Neural crest cell (in vitro differentiated cells): ENCODE results near the gene UBE2M. TPM values are rescaled to one million over a fixed set of nuclear protein-coding genes. Genes with fewer than 3 reads are reported as not detected.

Source experiments
- DNase-seq: peaks from one replicate; pipeline ENCODE4 v3.0.0; 2021; ENCODE audit warnings: low read depth, mixed read lengths, low spot score
- H3K27ac Mint-ChIP-seq: one replicate; pipeline ENCODE4 v1.8.0; 2021; ENCODE audit warnings: mild to moderate bottlenecking, mixed read lengths; ENCODE audit not compliant: unreplicated experiment
- H3K27me3 Mint-ChIP-seq: 2 replicates; pipeline ENCODE4 v1.8.0; 2021; ENCODE audit warnings: low read depth, mild to moderate bottlenecking, mixed read lengths
- H3K36me3 Mint-ChIP-seq: 2 replicates; pipeline ENCODE4 v1.8.0; 2021; ENCODE audit warnings: low read depth, mild to moderate bottlenecking, mixed read lengths
- H3K4me1 Mint-ChIP-seq: 2 replicates; pipeline ENCODE4 v1.8.0; 2021; ENCODE audit warnings: mixed read lengths
- H3K4me3 Mint-ChIP-seq: one replicate; pipeline ENCODE4 v1.8.0; 2021; ENCODE audit warnings: mild to moderate bottlenecking, mixed read lengths
- H3K9me3 Mint-ChIP-seq: 2 replicates; pipeline ENCODE4 v1.8.0; 2021; ENCODE audit warnings: mixed read lengths
- CTCF ChIP-seq: fragments of 200-600 bp; sonication (generic); conservative IDR thresholded peaks from 2 replicates; pipeline ENCODE4 v1.5.0; 2021; ENCODE audit warnings: antibody characterized with exemption, mild to moderate bottlenecking
- total RNA-seq: library from RNA; stranded (reverse); gene quantifications from 2 replicates; pipeline ENCODE4 v1.2.1, GENCODE V29; 2021

UBE2M gene
- total RNA-seq, 1 donor from 2014 or later: 113 TPM

GRCh38 chr19:58516964-58517833, 41.2 kb downstream of the UBE2M start:
- DNase-seq: no peak
- TF ChIP-seq CTCF: no peak
- Mint-ChIP-seq H3K27ac (no peak overlapping the region), H3K27me3 (peaks cover 3% of the 10 kb centered on the region), H3K4me1 (peaks cover 44% of the 10 kb centered on the region), H3K9me3 (no peaks in the 10 kb centered on the region), H3K4me3 (peak overlapping the region; percentile 38), H3K36me3 (peaks cover 9% of the 10 kb centered on the region)

DNA sequence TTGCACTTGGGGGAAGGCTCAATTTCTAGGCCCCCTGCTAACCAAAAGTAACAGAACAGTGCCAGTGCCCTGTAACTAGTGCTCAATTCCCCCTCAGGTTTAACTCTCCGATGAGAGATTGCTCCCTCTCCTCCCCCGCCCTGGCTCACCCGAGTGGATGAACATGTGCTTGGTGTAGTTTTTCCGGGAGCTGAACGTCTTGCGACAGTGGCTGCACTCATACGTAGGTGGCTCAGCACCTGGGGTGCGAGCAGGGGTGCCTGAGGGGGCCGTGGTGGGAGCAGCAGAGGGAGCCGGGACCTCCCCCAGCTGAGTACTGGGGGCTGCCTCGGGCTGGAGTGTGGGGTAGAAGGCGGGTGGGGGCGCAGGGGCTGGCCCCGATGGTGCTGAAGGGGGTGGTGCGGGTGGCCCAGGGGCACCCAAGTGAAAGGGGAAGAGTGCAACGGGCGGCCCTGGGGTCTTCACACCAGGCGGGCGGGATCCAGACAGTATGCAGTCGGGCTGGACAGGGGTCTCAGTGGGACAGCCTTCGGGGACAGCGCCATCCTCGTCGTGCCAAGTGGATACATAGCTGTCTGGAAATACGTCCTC, 42.1 kb downstream of the UBE2M start:
- no peak for DNase-seq
- Mint-ChIP-seq H3K4me3 (peak overlapping the region; percentile 77), H3K9me3 (no peaks in the 10 kb centered on the region), H3K36me3 (peaks cover 9% of the 10 kb centered on the region), H3K27ac (no peak overlapping the region), H3K4me1 (peaks cover 39% of the 10 kb centered on the region), H3K27me3 (peaks cover 3% of the 10 kb centered on the region)
- no peak for TF ChIP-seq CTCF

DNA sequence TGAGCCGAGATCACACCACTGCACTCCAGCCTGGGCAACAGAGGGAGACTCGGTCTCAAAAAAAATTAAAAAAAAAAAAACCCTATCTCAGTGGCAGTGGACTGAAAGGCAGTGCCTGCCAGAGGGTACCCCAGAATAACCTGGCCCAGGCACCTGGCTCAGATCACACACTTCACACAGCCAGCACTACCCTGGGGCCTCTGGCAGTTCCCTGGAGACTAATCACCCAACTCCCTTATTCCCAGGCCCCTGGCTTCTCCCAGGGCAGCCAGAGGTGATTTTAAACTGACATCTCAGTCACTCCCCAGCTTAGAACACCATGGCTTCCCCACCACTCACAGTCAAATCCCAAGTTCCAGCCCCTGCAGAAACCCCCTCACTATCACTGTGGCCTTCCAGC, 43.2 kb downstream of the UBE2M start:
- peaks cover 38% of the 10 kb centered on the region for H3K4me1 Mint-ChIP-seq
- H3K4me3 Mint-ChIP-seq: peak overlapping the region; percentile 77
- DNase-seq: no peak
- no peak for TF ChIP-seq CTCF
- peaks cover 3% of the 10 kb centered on the region for H3K27me3 Mint-ChIP-seq
- no peak overlapping the region for H3K27ac Mint-ChIP-seq
- no peaks in the 10 kb centered on the region for H3K9me3 Mint-ChIP-seq
- peaks cover 9% of the 10 kb centered on the region for H3K36me3 Mint-ChIP-seq

DNA sequence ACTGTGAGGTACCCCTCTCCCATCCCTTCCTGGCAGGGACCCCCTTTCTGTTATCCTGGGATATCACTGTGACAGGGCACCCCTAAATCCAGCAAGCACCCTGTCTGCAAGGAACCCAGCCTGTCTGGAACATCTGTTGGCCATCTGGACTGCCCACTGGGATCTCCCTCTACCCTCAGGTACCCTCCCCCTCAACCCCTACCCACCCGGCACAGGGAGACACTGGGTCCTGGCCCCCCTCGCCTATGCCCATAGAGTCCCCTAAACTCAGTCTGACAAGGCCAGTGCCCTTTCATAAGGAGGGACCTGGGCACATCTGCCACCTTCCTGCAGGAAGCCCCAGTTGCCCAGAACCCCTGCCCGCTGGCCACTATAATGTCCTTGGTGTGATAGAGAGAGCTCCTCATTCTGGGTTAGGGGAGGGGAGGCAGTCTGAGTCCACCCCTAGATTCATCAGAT, 43.8 kb downstream of the UBE2M start:
- peaks cover 11% of the 10 kb centered on the region for H3K36me3 Mint-ChIP-seq
- H3K27ac Mint-ChIP-seq: no peak overlapping the region
- H3K4me1 Mint-ChIP-seq: peaks cover 36% of the 10 kb centered on the region
- peaks cover 3% of the 10 kb centered on the region for H3K27me3 Mint-ChIP-seq
- no peak for TF ChIP-seq CTCF
- no peak for DNase-seq
- H3K9me3 Mint-ChIP-seq: no peaks in the 10 kb centered on the region
- H3K4me3 Mint-ChIP-seq: peak overlapping the region; percentile 87

GRCh38 chr19:58513694-58514563, 44.5 kb downstream of the UBE2M start:
- Mint-ChIP-seq H3K27me3 (peaks cover 2% of the 10 kb centered on the region), H3K4me1 (peaks cover 32% of the 10 kb centered on the region), H3K4me3 (peak overlapping the region; percentile 87), H3K27ac (peak overlapping the region; percentile 50), H3K9me3 (no peaks in the 10 kb centered on the region), H3K36me3 (peaks cover 10% of the 10 kb centered on the region)
- peak; percentile 96 for TF ChIP-seq CTCF
- DNase-seq: peak; percentile 92
